ACHN (cell line): ENCODE results near the gene TFEB.
A peak's percentile ranks its signal among the peaks of the same experiment; 100 is the strongest.

ENCODE experiments used
- DNase-seq: peaks from one replicate; pipeline ENCODE4 v3.0.0-alpha.2; 2015
- in situ Hi-C: cut with HindIII; loops from 2 replicates; pipeline ENCODE4 v1.10.0; 2017; ENCODE audit warnings: low sequenced_read_pairs, low pct_ligation_motif_present, low pct_unique_long_range_greater_than_20kb

TFEB gene

GRCh38 chr6:41713650-41714291, 21.6 kb downstream of the TFEB start:
- in situ Hi-C loops = no loop called here
- DNase-seq = no peak

GRCh38 chr6:41713159-41713649, 22.2 kb downstream of the TFEB start:
- peak; percentile 77 for DNase-seq
- in situ Hi-C loops = no loop called here

DNA sequence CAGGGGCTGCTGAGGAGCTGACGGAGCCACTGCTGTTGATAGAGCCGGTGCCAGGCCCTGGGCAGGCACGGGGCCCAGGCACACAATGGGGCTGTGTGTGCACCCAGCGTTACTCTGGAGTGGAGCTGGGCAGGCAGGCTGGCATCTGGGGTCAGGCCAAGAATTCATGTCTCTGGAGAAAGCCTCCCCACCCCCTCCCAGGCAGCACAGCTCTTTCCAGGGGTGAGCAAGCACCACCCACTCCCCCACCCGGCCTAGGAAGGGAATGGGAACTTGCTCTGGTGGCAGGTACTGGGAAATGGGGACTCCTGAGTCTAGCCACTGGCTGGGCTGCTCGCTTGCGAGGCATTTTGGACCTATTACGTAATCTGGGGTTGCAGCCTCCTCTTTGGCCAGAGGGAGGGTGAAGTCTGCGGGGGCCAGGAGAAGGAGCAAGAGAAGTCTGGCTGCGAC, 22.7 kb downstream of the TFEB start:
- in situ Hi-C loops = no loop called here
- DNase-seq = peak; percentile 74

- in situ Hi-C loops = no loop called here
- DNase-seq = no peak
These were observed 23.9 kb downstream of the TFEB start for GRCh38 chr6:41711323-41712038.

DNA sequence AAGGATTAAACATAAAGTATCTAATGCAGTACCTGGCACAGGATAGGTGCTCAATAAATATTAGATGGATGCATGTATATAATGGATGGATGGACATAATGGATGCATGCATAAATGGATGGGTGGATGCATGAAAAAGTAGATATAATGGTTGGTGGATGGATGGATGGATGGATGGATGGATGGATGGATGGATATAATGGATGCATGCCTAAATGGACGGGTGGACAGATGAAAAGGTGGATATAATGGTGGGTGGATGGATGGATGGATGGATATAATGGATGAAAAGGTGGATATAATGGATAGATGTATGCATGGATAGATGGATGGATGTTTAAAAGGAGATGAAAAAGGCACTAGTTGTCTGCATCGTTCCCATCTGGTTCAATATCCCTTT, 26.0 kb downstream of the TFEB start:
- no peak for DNase-seq
- in situ Hi-C loops = no loop called here

DNA sequence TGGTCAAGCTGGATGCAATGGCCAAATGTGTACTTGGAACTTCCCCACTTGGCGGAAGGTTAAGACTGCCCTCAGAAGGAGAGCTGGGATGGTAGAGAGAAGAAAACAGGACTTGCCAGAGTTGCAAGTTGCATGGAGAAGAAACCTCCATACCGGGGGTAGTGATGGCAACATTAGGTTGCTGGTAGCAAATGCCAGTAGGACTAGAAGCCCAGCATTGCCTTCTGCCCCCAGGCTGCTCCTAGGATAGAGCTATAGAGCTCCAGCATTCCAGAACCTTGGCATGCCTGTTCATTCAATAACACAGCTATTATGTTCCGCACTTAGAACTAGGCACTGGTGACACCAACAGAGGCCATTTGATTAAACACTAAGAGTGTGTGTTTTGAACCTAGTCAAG, 26.6 kb downstream of the TFEB start:
- in situ Hi-C loops = no loop called here
- DNase-seq = no peak

DNA sequence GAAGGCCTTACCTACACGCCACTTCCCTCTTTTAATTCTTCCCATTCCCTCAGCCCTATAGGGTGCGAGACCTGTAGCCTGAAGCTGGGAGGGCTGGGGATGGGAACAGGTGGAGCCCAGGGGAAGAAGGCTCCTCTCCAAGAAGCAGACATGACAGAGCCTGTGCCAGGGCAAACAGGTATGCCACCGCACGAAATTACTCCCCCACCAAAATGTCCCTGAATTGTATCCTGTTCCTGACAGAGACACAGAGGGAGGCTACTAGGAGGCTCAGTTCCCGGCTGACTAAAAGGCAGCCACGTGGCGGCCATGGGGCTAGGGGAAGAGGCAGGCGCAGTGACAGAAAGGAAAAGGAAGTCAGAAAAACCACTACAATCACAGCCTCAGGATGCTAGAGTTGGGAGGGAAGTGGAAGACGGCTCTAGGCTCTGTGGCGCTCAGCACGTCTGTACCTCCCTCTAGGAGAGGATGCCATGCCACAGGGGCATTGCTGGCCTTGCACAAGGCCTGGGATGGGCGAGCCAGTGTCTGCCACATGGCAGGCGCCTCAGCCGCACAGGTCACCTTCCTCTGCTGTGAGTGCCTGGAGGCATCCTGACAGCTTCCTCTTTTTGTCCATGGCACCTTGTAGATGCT, 27.7 kb downstream of the TFEB start:
- in situ Hi-C loops = no loop called here
- DNase-seq = no peak

DNA sequence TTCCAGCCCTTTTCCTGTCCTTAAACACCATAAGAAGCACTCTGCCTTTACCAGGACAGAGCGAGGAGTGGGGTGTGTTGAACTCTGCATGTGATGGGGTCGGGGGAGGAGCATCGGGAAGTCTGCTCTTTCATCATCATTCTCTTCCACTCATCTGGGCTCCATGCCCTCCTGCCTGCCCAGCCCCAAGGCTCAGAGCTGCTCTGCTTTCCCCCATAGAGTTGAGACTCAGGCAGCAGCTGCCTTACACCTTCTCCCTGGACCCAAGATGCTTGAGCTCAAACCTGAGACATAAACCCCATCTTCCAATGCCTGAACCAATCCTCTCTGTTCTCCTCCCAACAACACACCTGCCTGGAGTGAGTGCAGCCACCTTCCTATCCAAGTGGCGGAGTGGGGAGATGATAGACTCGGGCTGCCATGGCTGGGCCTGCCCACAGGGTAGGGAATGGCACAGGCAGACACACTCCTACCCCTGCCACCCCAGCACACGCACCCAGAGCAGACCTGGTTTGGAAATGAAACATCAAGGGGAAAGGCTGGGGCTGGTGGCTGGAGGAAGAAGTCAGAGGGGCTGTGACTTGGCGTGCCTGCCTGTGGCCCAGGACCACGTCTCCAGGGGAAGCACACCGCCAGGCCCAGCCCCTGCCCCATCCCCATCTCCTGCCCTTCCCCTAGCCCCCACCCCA, 28.4 kb downstream of the TFEB start:
- DNase-seq = peak; percentile 5
- in situ Hi-C loops = no loop called here

DNA sequence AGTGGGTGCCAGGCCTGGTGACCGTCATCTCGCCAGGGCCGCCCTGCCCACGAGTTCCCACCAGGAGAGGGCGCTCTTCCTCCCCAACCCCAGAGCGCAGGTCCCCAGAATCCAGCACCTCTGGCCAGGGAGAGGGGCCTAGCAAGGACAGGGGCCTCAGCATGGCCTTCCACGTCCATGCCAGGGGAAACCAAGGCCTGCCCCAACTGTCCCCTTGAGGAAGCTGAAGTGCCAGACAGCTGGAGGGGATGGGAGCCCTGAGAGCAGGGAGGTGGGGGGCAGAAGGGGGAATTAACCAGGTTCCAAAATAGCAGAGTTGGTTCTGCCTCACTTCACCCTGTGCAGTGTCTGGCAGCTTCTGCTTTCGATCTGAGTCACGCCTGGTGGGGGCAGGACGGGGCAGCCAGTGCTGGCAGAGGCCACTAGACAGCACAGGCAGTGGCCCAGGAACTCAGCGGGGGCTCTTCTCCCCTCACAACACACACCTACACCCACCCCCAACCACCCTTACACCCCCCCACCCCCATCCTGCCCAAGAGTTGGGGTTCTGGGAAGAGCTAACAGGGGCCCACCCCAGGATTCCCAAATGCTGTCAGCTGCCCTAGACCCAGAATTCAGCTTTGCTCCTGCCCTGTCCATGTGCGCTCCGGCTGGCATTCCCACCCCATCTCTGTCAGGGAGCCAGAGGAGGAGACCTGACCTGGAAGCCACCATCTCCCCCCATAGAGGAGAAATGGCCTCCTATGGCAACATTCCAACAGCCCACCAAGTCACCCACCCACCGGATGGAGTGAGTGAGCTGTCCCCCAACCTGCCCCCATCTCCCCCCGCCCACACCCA, 29.2 kb downstream of the TFEB start:
- DNase-seq = peak; percentile 77
- in situ Hi-C loops = no loop called here

DNA sequence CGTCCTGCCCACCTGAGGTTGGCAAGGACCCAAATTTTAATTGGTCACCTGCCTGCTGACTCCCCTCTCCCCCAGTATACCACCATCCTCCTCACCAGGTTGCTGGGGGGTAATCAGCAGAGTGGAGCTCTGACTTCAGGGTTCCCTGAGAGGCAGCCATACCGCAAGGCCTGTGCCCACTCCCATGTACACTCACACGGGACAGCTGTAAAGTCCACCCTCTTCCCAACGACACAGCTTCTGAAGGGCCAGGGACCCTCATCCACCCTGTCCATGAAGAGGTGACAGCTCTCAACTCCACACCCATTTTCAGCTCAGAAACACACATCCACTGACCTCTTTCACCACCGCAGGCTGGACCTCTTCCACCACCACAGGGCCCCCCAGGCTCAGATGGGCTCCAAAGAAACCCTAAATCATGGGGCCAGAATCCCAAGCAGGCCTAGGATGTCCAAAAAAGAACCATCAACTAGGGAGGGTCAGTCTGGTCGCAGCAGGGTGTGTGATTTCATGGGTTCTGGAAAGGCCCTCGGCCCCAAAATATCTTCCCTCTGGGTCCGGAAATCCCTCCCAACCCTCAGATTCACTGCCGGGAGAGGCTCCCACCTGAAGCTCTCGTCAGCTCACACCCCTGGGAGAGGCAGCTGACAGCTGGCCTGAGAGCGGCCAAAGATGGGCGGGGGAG, 30.0 kb downstream of the TFEB start:
- no peak for DNase-seq
- in situ Hi-C loops = no loop called here

DNA sequence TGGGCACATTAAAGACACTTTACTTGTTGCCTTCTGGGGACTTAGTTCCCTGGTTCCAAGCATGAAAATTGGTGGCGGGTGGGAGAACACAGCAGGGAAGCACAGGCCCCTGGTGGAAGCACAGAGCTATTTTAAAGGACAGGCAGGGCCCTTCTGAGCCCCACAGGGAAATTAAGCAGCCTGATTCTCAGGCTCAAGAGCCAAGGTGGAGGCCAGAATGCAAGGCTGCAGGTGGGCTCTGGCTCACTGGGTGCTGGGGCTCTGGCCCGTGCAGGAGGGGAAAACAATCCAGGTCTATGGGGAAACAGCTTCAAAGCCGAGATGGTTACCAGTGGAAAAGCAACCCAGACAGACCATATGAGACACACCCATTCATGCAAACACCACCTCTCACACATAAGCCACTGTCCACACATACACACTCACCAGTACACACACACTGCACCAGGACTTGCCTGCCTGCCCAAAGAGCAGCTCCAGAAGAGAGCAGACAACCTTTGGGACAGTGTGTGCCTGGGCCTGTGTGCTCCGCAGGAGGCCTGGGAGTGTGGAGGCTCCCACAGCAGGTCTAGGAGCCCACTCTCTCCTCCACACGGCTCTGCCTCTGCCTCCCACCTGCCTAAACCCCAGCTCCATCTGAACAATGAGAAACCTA, 30.6 kb downstream of the TFEB start:
- DNase-seq = no peak
- in situ Hi-C loops = no loop called here

DNA sequence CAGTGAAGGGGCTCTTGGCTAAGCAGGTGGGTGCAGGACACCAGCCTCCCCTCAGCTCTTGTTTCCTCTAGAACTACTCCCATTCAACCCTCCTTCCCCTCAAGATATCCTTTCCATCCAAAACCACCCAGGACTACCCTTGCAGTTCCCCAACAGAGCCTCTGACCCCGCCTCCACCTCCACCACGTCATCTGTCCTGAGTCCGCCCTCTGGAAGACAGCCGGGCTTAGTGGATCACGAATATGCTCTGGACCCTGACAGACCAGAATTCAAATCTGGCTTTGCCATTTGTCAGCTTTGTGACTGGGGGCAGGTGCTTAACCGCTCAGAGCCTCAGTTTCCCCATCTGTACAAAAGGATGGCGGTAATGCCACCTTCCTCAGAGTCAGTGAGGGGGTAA, 31.4 kb downstream of the TFEB start:
- DNase-seq = no peak
- in situ Hi-C loops = no loop called here

- in situ Hi-C loops = no loop called here
- DNase-seq = no peak
These were observed 32.5 kb downstream of the TFEB start for GRCh38 chr6:41702771-41703494.

DNA sequence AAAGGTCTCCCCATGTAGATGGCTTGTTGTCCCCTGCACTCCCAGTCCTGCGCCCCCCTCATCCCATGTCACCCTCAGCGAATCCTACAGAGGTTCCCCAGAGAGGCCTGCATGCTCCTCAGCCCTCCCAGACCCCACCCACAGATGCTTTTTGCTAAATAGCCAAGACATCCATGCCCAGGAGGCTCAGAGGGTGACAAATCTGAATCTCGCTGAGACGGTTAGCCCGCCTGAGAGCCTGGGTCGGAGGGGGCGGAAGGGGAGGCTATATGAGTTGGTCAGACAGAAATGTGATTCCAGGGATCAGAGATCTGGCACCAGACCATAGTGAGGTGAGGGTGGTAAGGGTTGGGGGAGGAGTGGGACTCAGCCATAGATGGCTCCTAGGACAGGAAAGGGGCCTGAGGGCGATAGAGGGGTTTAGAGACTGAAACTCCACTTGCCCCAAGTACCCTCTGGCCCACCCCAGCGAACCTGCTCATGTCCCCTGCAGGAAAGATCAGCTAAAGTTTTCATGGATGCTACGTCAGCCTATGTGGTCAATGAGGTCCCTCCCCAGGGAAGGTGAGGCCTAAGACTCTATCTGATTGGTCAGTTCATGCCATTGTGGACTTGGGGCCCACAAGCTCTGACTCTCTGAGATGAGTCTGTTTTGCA, 33.2 kb downstream of the TFEB start:
- in situ Hi-C loops = no loop called here
- no peak for DNase-seq

DNA sequence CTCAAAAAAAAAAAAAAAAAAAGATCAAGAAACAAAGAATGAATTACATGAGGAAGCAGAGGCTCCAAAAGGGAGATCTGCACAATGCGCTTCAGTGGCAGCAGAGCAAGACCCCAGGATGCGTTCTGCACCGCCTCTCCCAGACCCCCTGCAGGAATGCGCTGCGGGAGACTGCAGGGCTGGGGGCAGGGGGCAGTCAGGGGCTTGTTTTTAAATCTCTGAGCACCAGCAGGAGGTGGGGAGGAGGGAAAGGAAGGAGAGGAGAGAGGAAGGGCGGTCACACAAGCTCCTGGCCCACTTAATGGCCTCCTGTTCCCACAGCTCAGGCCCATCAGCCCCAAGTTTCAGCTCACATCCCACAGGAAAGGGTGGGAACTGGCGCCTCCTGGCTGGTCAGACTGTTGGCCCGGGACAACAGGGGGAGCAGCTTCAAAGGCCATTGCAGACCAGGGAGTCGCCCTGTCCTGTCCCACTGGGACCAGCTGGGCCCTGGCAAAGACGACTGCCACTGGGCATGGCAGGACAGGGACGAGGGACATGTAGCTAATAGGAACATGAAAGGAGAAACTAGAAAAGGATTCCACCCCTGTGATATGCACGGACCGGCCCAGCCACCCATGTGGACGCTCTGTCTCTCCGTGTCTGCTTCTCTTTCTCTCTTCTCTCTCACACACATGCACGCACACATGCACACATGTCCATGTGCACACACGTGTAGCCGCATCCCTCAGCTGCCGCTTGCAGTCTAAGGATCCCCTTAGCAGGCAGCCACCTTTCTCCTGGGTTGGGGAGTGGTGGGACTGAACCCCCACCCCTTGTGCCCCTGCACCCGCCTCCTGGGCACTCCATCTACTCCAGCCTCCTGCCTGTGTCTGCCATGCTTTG, 34.7 kb downstream of the TFEB start:
- in situ Hi-C loops = no loop called here
- DNase-seq = no peak
